HG02610 (cell line): Measurements from ENCODE around the gene FAM3C.
A peak's percentile ranks its signal among the peaks of the same experiment; 100 is the strongest.

Experiments
- ATAC-seq: cut with Tn5 transposase; IDR thresholded peaks from one replicate; pipeline ENCODE4 v1.9.1; 2021; ENCODE audit warnings: mild to moderate bottlenecking, moderate library complexity; ENCODE audit not compliant: unreplicated experiment

FAM3C gene

GRCh38 chr7:121383235-121383910, 12.7 kb downstream of the FAM3C start:
- no peak for ATAC-seq

- ATAC-seq = no peak
Measured at GRCh38 chr7:121382473-121382872, 13.6 kb downstream of the FAM3C start.

GRCh38 chr7:121379930-121380329, 16.2 kb downstream of the FAM3C start:
- no peak for ATAC-seq

DNA sequence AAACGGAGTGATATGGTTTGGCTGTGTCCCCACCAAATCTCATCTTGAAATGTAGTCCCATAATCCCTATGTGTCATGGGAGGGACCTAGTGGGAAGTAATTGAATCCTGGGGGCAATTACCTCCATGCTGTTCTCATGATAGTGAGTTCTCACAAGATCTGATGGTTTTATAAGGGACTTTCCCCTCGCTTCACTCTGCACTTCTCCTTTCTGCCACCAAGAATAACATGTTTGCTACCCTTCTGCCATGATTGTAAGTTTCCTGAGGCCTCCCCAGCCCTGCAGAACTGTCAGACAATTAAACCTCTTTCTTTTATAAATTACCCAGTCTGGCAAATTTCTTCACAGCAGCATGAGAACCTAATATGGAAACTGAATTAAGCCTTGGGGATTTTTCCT, 19.1 kb downstream of the FAM3C start:
- no peak for ATAC-seq

DNA sequence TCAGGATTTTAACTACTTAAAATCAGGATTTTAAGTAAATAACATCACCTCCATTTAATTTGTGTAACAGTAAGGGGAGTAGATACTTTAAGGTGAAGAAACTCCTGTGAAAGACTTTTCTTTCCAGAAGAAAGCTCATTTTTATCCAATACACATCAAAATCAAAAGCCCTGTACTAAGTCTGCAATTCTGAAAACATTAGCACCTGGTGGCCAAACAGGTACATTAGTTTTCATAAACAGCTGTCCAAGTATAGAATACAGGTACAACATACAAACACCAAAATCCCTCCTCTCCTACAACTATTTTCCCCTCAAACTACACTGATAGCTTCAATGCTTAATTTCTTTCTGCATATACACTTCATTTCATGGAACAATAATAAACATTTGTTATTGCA, 22.9 kb downstream of the FAM3C start:
- ATAC-seq = no peak

DNA sequence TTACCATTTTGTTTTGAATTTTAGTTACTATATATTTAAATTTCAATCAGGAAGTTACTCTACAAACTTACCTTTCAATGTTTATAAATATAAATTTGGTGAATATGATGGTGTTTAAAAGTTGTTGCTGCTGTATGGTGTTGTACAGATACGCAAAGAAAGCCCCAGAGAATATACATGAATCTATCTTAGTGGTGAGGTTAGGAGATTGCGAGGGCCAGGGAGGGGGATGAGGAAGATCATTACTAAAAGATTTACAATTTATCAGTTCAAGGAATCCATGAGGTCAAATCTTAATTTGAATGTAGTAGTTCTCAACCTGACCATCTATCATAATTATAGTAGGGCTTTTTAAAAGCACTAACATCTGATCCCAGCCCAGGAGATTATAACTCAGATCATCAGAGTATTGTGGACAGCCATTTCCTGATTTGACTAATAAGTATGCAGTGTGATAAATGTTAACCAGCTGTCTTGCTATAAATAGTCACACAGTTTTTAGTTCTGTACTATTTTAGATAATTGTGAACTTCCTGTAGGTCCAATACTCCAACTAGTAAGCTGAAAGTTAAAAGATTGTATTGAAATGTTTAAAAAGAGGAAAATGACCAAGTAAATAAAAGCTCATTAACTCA, 23.6 kb downstream of the FAM3C start:
- peak; percentile 88 for ATAC-seq

GRCh38 chr7:121371883-121372282, 24.2 kb downstream of the FAM3C start:
- ATAC-seq = no peak

- no peak for ATAC-seq
Measured at GRCh38 chr7:121371367-121371766, 24.7 kb downstream of the FAM3C start.

DNA sequence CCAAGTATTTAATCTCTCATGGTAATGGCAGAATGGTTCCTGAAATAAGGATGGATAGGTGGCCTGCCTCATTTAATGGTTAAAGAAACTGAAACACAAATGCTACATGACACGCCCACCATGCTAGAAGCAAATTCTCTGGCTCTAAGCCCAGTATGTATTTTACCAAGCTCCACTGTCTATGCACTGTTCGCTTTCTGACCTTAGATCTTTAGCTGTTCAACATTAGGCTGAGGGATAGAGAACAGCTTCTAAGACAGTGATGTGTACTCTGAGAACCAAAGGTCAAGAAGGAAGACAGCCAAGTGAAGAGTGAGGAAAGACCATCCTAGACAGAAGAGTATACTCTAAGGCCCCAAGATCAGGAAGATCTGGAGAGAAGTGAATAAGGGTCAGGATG, 26.6 kb downstream of the FAM3C start:
- peak; percentile 40 for ATAC-seq

DNA sequence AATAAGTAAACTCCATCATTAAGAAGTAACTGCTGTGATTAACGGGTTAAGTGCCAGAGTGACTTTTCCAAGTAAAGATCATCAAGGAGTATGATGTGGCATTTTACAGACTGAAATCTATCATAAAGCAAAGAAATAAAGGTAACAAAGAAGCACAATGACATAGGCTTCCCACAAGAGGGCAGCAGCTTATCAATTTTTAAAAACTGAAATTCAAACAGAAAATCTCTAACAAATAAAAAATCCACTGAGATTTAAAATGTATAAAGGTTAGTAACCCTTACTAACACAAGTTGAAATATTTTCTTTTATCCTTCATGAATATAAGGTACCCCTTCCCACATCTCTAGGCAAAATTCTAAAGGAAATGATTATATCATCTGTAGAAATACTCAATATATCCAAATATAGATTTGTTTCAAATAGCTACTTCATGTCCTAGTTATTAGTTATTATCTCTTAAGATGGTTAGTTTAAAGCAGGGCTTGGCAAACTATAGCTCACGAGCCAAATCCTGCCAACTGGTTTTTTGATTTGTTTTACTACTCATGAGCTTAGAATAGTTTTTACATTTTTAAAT, 29.2 kb downstream of the FAM3C start:
- ATAC-seq = no peak

DNA sequence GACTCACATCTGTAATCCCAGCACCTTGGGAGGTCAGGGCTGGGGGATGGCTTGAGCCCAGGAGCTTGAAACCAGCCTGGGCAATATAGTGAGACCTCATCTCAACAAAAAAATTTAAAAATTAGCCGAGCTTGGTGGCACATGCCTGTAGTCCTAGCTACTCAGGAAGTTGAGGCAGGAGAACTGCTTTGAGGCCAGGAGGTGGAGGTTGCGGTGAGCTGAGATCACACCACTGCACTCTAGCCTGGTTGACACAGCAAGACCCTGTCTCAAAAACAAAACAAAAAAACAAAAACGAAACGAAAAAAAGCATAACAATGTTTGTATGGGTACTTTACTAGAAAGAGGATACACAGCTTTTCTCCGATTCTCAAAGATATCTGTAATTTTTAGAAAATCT, 35.5 kb downstream of the FAM3C start:
- ATAC-seq = no peak

DNA sequence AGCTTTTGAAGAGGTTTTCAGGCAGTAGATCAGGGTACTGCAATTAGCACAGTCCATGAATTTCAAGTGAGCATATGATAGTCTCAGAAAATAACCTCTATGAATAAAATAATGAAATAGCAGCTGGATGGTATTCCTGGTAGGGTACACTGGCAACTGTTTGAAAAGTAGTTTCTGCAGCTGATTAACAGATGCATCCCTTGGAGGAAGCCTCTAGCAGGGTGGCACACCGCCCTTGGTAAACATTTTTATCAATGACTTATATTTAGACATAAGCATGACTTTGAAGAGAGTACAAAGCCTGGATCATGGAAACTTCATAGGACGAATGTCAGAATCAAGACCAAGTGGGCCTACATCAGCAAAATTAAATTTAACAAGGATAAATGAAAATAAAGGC, 40.5 kb downstream of the FAM3C start:
- no peak for ATAC-seq

DNA sequence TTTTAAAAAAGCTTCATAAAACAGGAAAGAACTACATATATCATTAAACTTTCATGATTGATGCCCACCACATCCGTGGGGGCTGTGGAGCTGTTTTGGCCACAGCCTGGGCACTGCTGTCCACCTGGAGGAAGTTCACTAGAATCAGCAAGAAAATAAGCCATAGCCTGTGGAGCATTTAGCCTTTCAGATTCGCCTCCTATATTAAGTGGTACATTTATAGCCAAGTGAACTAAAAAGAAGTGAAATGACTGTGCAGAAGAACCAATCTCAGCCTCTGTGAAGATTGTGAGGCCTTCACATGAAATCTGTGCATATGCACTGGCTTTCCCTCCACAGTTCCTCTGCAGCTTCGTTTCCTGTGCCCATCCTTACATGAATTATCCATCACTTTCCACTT, 43.8 kb downstream of the FAM3C start:
- ATAC-seq = peak; percentile 53

DNA sequence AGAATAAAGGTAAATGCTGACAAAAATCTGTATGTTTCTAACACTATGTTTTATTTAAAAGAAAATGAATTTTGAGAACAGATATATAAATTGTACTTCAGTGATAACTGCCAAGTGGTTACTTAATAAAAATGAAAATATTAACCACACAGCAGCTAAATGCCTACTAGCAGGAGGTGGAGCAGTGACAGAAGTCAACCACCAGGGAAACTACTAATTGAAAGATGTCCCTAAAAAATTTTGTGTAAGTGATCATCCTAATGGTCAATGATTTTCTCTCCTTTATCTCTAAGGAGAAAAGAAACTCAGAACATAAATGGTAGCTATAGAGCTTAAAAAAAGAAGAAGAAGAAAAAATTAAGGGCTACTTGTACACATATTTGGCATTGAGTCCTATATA, 44.4 kb downstream of the FAM3C start:
- no peak for ATAC-seq

DNA sequence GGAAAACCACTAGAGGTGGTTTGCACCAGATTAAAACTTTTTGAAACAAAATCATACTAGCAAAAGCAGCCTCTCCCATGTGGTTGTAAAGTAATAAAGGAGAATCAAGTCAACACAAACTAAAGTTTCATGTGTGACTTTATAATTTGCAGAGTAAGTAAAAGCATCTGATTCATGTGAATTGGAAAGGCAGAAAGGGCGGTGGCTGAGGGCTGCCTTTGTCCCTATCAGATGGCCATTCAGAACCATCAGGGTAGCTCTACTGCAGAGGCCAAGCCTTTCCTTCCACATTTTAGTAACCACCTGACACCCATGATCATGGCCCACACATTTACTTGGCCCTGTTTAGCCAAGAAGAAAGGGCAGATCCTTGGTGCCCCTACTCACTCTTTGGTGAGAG, 51.6 kb downstream of the FAM3C start:
- no peak for ATAC-seq

GRCh38 chr7:121344093-121344492, 52.0 kb downstream of the FAM3C start:
- no peak for ATAC-seq

- ATAC-seq = no peak
Measured at GRCh38 chr7:121343302-121343701, 52.8 kb downstream of the FAM3C start.

DNA sequence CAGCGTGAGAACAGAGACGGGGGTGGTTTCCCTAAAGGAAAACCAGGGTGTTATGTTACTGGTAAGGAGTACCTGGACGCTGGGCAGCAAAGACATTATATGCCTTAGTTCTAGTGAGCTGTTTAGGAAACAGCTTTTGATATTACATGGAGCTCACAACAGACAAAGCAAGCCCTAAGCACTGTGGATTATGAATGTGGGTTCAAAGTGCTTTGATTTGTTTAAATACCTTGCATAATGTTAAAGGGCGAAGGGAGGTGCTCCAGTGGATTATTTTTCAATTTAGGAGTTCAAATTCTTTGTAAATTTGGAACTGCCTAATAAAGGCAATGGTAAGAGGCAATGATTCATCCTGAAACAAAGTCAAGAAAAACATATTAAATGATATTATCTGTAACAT, 53.5 kb downstream of the FAM3C start:
- no peak for ATAC-seq

DNA sequence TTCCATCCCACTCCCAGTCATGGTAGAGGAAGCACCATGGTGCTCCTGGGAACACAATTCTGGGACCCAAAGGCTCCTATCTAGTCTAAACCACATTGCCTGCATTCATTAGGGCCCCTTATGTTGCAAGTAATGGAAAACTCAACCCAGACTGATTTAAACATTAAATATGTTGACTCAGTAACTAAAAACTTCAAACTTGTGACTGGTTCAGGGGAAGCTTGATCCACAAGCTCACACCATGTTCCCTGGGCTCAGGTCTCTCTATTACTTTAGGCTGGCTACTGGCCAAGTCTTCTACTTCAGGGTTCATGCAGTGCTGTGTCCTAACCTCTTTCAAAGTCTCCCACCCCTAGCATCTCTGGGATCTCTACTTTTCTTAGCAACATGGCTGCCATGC, 54.2 kb downstream of the FAM3C start:
- no peak for ATAC-seq

DNA sequence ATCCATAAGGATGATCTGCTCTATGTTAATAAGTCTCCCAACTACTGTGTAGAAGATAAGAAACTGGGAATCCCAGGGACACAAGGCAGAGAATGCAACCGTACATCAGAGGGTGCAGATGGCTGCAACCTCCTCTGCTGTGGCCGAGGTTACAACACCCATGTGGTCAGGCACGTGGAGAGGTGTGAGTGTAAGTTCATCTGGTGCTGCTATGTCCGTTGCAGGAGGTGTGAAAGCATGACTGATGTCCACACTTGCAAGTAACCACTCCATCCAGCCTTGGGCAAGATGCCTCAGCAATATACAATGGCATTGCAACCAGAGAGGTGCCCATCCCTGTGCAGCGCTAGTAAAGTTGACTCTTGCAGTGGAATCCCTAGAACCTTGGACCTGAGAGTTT, 57.0 kb downstream of the FAM3C start:
- ATAC-seq = no peak

- no peak for ATAC-seq
Measured at GRCh38 chr7:121337398-121337797, 58.7 kb downstream of the FAM3C start.

GRCh38 chr7:121336579-121336978, 59.5 kb downstream of the FAM3C start:
- no peak for ATAC-seq
